Cardiac fibroblast (primary cell): ENCODE results near the gene ESAM.

Experiments used
- DNase-seq, 2 donors: peaks; one replicate each; pipeline versions ENCODE4 v3.0.0 to v3.0.0-alpha.2; 2010; ENCODE audit warnings: low read depth in 2 of 2
- H3K4me3 ChIP-seq, 2 donors: replicated peaks in 1 of 2; 1 replicate in 1 of 2; 2 replicates in 1 of 2; pipeline ENCODE4 v1.5.1; 2011; ENCODE audit warnings: low read depth in 2 of 2, low read length in 2 of 2, mild to moderate bottlenecking in 2 of 2, moderate library complexity in 1 of 2
- TF ChIP-seq, protein P1 (sequence below): IDR thresholded peaks from one replicate; pipeline ENCODE4 v1.5.1; 2011; ENCODE audit warnings: low read depth, mild to moderate bottlenecking, low read length, inconsistent platforms

ESAM gene

DNA sequence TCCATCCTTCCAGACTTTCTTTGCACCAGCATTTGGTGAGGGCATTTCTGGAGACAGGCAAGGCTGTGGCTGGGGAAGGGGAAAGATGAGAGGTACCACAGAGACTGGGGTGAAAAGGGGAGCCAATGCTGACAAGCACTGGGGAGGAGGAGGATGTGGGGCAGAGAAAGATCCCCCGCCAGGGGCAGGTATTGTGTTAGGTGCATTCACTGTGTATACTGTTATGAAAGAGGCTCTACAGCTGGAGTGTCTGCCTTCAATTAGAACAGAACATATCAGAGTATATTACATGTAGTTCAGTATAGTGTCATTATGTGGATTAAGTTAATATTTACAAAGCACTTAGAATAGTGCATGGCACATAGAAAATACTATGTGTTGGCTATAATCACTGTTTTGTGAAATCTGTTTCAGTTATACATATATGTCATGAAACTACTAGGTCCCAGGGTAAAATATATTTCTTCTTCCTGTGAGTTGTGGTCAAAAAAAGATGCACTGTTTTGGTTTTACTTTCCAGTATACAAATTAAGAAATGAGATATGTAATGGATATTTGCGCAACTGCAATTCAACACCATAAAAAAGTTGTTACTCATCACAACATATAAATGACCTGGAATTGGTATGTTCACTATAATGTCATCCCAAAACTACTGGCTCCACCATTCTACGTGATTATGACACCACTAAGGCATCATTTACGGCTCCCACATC is 29.7 kb upstream of the ESAM start:
- TF ChIP-seq, protein P1, sequence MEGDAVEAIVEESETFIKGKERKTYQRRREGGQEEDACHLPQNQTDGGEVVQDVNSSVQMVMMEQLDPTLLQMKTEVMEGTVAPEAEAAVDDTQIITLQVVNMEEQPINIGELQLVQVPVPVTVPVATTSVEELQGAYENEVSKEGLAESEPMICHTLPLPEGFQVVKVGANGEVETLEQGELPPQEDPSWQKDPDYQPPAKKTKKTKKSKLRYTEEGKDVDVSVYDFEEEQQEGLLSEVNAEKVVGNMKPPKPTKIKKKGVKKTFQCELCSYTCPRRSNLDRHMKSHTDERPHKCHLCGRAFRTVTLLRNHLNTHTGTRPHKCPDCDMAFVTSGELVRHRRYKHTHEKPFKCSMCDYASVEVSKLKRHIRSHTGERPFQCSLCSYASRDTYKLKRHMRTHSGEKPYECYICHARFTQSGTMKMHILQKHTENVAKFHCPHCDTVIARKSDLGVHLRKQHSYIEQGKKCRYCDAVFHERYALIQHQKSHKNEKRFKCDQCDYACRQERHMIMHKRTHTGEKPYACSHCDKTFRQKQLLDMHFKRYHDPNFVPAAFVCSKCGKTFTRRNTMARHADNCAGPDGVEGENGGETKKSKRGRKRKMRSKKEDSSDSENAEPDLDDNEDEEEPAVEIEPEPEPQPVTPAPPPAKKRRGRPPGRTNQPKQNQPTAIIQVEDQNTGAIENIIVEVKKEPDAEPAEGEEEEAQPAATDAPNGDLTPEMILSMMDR: no peak
- H3K4me3 ChIP-seq: no peak overlapping the region
- DNase-seq: peak; percentile 24 to 30

DNA sequence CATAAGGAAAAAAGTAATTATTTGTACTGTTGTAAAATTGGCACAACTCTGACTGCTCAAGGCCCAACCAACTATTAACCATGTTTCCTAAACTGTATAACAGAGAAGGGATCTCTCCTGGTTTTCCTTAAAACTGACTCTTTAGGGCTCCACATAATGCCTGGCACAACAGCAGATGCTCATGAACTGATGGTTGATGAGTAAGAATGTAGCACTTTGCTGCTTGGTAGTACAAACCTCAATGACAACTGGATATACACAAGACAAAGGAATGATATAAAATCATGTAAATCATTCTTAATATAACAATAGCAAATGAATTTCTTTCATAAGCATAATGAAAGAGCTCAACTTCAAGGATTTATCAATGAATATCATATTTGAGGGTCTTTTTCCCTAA is 26.4 kb upstream of the ESAM start:
- DNase-seq: no peak
- no peak overlapping the region for H3K4me3 ChIP-seq
- TF ChIP-seq, protein P1: no peak

DNA sequence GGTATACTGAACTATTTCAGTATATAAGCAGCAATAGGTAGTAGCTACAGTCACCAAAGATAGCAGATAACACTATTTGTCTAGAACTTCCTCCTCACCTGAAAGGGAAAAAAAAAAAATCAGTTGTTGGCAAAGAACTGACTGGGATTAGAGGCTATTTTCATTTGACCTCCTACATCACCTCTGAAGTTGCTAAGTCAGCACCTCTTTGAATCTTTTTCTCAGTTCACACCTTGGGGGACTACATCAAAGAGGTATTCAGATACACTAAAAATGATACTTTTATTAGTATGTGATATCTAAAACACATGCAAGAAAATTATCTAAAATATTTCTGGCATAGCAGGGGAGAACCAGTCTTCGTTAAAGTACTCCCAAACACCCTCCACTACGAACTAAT is 22.0 kb upstream of the ESAM start:
- TF ChIP-seq, protein P1: no peak
- H3K4me3 ChIP-seq: no peak overlapping the region
- DNase-seq: no peak

DNA sequence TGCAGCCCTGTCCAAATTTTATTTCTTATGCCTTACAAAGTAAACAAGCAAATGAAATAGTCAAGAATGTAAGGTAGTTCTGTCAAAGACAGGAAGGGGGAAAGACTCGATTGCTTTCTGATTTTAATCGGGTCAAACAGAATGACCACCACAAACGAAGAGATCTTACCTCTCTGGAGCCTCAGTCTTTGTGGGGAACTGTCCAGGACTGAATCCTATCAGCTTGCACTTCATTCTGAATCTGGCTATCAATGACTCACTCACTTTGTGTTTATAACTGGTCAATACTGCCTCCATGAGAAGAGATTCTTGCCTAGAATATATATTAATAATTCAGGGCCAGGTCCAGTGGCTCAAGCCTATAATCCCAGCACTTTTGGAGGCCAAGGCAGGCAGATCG is 20.9 kb upstream of the ESAM start:
- TF ChIP-seq, protein P1: no peak
- DNase-seq: no peak
- no peak overlapping the region for H3K4me3 ChIP-seq

DNA sequence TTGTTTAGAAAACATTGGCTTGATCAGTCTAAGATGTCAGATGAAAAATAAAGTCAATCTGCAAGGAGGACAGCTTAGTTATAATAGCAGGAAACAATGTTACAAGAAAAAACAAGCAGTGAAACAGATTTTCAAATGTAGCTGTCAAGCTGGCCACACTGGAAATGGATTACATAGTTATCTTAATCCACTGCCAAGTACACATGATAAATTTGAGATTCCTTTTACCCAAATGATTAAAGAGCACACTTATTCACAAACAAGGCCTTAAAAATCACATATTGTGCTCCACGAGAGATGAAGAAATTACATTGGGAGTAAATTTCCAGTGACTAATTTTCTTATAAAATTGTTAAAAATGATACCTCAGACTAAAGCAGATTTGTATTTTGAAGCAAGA is 17.5 kb upstream of the ESAM start:
- DNase-seq: peak in 1 of 2 donors; percentile 36
- TF ChIP-seq, protein P1: no peak
- no peak overlapping the region for H3K4me3 ChIP-seq

DNA sequence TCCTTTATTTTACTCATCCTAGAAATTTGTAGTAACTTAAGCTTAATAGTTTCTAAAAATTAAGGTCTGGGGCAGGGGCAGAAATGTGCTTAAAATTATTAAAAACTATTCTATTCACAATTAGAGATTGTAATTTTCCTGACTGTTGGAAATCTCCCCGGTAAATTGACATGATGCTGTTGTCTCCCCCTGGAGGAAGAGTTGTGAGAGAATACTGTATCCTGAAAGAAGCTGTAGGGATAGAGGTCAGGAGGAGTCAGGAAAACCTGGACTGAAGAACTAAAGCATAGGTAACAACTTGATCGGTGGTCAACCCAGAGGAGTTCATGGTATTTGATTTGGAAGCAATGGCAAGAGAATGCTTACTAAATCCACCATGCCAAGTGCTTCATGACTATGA is 16.2 kb upstream of the ESAM start:
- H3K4me3 ChIP-seq: no peak overlapping the region
- TF ChIP-seq, protein P1: peak; percentile 27
- no peak for DNase-seq
